Measurements from ENCODE around the gene KLHL3.

DNA sequence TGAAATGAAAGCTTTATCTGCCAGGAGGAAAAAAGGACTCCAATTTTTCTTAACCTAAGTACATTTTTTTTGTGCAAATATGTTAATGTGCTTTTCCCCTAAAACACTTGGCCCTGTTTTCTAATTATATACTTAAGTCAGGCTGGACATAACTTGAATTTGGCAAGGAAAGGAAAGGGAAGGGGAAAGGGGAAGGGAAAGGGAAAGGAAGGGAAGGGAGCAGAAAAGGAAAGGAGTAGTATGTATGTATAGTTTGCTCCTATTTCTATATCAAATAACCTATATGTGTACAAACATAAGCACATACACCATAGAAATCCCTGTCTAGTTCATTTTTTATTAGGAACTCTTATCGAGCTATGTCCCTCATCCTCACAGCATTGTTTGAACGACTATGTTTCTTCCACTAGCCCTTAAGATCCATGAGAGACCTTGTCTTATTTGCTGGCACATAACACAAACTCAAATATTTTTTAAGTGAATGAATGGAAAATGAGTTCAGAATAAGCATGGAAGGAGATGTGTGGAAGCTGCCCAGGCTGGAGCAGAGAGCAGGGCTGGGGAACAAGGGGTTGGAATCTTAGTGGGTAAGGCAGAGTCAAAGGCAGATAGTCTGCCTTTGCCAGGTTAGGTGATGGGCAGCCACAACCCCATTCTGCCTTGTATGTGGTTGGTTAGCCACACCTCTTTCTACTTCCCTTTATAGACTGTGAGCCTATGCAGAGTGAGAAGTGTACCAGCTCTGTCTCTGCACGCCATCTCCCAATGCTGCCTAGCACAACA is 70.0 kb downstream of the KLHL3 start:
- TF ChIP-seq, protein P1, sequence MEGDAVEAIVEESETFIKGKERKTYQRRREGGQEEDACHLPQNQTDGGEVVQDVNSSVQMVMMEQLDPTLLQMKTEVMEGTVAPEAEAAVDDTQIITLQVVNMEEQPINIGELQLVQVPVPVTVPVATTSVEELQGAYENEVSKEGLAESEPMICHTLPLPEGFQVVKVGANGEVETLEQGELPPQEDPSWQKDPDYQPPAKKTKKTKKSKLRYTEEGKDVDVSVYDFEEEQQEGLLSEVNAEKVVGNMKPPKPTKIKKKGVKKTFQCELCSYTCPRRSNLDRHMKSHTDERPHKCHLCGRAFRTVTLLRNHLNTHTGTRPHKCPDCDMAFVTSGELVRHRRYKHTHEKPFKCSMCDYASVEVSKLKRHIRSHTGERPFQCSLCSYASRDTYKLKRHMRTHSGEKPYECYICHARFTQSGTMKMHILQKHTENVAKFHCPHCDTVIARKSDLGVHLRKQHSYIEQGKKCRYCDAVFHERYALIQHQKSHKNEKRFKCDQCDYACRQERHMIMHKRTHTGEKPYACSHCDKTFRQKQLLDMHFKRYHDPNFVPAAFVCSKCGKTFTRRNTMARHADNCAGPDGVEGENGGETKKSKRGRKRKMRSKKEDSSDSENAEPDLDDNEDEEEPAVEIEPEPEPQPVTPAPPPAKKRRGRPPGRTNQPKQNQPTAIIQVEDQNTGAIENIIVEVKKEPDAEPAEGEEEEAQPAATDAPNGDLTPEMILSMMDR (IDR thresholded peaks at IDR 0.05): no peak
- TF ChIP-seq POLR2A (IDR thresholded peaks at IDR 0.05): peak in 1 of 3 donors; percentile 27

Measured in body of pancreas (tissue), 4 donors.